Stimulated activated CD8-positive, alpha-beta memory T cell treated with anti-CD3 and anti-CD28 coated beads, Interleukin-4, amount 100 ng/mL, for 4 hours (primary cell): ENCODE results near the gene CNTNAP4.

Experiments used
- DNase-seq, 2 donors: peaks; one replicate each; pipeline ENCODE4 v3.0.0-alpha.2; 2020; ENCODE audit warnings: low read depth in 2 of 2, low spot score in 1 of 2

The CNTNAP4 gene

DNA sequence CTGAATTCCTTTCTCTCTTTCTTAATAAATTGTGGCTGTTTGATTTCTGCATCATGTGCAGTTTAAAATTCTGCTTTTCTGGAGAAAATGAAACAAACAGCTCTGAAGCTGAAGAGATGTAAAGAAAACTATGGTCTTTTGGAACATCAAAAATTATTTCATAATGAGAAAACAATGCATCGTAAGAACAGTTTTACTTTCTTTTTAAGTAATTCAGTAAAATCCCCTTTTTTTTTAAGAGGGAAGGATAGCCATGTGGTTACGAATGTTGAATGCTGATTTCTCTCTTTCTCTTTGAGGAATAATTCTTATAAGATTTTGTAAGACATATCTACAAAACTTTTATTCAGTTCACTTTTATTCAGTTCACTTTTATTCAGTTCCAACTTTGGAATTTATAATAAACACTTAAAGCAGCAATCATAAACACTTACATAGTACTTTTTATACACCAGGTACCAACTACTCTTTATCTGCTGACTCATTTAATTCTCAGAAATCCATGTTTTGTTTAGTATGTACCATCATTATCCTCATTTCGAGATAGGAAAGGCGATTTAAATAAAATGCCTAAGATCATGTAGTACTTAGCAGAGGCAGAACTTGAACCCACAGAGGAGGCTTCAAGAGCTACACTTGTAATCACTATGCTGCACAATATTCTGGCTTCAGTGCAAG lies 26.6 kb downstream of the CNTNAP4 start:
- DNase-seq, result no peak

DNA sequence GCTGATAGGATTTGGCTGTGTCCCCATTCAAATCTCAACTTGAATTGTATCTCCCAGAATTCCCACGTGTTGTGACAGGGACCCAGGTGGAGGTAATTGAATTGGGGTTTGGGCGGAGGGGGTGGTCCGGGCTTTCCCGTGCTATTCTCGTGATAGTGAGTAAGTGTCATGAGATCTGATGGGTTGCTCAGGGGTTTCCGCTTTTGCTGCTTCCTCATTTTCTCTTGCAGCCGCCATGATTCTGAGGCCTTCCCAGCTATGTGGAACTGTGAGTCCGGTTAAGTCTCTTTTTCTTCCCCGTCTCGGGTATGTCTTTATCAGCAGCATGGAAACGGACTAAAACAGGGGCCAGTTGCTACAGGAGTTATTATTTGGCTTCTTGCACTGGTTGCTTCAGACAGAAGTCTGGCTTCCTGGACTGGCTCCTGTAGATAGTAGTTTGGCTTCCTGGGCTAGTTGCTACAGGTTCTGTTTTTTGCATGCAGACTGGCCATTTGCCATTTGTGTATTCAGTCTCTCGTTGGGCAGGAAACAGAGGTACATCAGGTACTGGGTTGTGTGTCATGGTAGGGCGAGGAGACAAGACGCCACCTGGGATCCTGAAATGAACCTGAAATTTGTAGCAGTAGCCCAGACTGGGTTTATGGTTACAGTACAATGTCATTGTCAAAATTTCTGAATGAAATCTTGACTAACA lies 32.6 kb downstream of the CNTNAP4 start:
- DNase-seq, result no peak

DNA sequence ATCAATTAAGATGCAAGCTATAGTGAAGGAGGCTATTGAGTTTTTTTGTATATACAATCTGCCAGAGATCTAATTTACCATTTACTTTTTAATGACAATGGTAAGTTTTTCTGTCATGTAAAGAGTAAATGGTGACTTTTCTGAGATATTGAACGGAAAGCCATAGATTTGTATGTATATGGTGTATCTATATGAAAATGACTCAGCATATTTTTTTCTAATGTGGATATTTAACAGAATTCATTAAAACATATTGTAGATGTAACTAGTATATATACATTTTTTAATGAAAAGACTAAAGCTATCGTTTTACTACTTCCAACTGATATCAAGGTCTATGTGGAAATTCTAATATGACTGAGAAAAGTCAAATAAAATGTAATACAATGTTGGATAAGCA lies 34.1 kb downstream of the CNTNAP4 start:
- DNase-seq, result no peak

DNA sequence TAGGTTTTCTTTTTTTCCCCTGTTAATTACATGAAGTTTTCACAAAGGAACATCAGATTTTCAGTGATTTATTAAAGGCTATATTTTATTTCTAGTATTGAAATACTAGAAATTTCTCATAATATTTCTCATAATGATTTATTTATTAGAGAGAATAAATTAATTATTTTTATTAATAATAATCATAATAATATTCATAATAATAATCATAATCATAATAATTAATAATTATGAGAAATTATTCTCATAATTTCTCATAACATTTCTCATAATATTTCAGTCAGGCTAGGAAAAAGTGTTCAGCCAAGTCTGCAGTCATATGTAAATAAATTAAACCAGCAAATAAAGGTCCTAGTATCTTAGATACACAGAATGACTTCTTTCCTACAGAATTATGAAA lies 41.4 kb downstream of the CNTNAP4 start:
- DNase-seq, result no peak

DNA sequence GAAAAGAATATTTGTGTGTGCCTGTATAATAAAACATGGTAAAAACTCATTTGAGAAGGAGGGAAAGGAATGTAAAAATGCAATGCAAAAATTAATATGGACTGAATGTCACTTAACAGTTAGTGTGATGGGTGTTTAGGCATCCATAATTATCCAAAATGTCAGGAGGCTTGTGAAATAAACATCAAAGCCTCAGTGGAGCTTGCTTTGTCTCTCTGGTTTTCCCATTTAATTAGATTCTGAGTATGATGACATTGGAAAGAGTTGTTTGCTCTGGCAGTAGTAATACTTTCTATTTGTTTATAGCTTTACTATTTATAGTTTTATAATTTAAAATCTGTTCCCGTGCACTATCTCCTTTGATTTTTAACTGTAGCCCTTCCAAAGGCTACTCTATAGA lies 51.9 kb downstream of the CNTNAP4 start:
- no peak for DNase-seq

DNA sequence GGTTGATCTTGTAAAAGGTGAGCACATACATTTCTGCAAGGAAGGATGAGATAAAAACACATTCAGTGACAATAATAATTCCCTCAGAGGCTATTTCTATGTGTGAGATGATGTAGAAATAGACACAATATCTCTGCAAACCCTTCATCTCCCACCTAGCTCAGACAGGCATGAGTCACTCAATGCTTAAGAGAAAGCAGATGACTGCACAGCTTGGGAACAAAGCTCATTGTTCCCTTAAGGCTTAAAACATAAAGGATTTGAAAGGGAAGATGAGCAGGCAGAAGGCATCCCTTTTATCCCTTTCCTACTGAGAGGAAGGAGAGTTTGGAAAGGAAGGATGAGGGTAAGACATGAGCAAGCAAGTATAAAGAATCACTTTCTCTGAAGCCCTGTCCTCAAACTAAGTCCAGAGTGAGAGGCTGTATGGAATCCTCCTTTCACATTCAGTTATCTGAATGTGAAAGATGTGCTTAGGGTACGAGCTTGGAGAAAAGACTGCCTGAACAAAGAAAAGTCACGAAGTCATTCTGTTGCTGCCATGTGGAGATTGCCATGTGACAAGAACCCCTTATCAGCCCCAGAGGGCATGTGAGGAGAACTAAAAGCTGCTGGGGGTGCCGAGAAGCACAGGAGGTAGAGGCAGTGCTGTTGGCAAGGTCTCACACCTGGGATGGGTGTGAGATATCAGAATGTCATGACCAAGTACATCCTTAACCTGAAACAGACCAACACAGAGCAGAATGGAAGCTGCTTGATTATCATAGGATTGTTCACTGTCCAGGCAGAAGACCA lies 58.2 kb downstream of the CNTNAP4 start:
- no peak for DNase-seq

DNA sequence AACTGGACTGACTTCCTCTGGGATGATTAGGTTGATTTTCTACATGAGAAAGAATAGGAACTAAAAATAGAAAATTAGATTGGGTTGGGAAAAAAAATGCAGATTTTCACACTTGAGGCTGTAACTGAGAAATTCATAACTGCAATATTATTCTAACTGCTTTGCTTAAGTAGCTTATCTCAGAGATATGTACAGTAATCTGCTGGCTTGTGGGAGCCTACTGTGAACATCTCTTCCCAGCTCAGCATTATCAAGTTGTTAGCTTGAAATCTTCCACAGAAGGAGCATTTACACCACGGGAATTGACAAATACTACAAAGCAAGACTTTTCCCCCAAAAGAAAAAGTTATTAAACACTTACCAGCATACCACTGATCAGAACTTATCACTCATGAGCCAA lies 58.9 kb downstream of the CNTNAP4 start:
- no peak for DNase-seq

DNA sequence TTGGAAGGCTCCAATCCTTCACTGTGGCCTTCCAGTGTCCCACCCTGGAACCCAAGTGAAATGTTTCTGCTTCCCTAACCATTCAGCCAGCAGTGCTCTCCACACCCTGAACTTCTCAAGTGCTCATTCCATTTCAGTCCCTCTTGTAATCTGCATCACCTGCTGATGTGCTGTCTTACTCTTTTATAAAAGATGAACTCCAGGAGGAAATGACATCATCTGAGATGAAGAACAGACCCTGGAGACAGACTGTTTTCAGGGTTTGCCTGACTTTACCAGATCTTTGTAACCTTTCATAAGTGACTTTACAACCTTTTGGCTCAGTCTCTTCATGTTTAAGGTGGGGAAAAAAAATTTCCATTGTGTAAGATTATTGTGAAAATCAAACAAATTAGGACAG lies 61.3 kb downstream of the CNTNAP4 start:
- DNase-seq, result no peak

DNA sequence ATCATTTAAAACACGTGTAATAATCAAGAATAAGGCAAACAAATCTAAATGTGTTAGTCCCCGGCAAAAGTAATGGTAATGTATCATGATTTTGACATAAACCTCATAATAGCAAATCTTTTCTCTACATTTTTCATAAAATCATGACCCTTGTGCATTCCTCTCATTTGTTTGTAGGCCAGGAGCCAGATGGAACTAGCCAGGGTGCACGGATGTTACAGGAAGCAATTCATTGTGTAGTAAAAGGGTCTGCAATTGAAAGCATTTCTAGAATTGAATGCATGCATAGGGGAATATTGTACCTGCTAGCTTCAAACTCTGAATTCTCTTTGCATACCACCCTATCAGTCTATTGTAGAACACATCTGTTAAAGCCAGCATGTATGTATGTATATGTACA lies 66.6 kb downstream of the CNTNAP4 start:
- no peak for DNase-seq

DNA sequence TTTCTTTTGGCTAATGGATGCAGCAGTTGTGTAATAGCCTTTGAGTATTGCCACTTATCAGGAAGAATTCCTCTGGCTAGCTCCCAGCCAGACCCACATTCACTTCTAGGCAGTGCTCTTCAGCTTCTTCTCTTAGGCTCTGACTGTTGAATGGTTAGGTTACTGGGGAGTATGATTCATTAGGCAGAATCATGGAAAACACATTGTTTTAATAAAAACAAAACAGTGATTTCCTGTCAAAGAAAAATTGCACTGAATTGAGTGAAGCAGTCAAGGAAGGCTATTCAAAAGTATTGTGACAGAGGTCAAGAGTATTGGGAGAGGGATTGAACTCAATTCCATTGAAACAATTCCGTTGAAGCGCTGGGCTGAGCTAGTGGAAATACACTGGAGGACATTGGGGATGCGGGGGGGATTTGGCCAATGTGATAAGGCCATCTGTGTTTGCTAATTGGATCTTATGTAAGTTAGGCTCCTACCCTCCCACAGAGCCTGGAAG lies 68.0 kb downstream of the CNTNAP4 start:
- no peak for DNase-seq

DNA sequence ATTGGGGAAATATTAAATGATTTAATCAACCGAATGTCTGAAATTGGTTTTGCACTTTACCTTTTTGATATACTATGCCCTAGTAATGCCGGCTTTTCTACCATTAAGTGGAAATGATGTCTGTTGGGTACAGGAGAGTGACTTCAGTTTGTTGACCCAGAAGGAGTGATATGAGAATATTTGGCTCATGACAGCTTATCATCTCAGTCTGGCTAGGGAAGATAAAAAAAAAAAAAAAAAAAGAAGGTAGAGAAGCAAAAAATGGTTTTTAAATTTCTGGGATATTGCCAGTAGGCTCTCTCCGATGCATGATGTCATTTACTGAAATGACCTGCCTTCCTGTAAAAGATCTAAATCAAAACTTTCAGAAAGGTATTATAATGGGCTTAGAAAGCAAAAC lies 69.0 kb downstream of the CNTNAP4 start:
- DNase-seq, result no peak

DNA sequence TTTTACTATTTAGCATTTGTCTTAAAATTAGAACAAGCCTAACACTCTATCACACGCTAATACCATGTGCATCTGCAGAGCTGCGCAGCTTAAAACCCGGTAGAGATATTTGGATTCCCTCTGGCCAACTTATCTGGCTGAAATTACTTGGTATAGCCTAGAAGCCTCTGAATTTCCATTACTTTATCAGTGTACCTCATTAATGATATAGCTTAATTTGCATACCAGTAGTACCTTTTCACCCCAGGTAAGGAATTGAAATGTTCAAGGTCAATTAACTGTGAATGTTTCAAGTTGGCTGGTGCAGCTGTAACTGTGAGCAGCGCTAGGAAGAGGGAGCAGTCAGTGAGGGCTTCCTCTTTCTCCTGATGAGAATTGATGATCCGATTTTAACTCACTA lies 74.2 kb downstream of the CNTNAP4 start:
- DNase-seq, result no peak

DNA sequence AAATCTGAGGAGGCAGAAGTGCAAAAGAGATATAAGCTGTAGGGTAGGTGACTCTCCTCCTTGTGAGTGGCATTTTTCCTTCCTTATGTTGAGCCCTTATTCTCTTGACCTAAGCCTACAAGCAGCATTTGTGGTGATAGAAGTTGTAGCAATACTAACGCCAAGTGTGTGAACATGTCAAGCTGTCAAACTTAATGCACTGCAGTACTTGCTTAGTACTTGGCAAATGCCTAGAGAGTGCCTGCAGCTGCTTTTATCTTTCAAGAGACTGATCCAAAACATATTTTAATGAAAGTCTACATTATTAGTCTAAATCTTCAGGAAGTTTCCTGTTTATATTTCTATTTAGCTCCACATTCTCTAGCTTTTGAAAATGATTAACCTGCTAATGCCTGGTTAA lies 83.2 kb downstream of the CNTNAP4 start:
- no peak for DNase-seq

DNA sequence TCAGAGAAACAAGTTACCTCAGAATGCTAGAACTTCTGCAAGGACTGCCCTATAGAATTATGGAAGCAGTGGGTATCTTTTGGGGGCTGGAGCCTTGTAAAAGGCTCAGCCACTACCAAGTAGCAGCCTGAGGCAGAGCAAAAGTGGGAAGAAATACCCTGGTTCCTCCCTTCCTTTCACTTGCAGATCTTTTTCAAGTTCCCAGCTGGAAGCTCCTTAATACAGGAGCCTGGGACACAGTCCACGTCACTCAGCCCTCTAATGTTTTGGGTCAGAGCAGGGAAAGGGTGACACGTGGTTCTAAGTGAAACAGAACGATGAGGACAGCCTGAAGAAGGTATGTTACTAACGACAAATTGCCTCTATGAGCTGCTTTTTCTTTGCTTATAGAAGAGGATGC lies 93.1 kb downstream of the CNTNAP4 start:
- DNase-seq, result no peak

DNA sequence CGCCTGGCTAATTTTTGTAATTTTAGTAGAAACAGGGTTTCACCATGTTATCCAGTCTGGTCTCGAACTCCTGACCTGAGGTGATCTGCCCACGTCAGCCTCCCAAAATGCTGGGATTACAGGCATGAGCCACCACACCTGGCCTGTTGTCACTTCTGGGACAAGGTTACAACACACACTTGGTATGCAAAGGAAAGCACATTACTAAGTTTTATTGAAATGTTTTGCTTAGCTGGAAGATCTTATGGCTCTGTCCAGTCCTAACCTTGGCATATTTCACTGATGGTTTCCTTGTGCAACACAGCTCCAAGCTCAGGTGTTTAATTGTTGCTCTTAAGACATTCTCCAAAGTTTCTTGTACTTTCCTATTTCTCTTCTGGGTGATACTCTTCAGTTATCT lies 94.2 kb downstream of the CNTNAP4 start:
- no peak for DNase-seq

DNA sequence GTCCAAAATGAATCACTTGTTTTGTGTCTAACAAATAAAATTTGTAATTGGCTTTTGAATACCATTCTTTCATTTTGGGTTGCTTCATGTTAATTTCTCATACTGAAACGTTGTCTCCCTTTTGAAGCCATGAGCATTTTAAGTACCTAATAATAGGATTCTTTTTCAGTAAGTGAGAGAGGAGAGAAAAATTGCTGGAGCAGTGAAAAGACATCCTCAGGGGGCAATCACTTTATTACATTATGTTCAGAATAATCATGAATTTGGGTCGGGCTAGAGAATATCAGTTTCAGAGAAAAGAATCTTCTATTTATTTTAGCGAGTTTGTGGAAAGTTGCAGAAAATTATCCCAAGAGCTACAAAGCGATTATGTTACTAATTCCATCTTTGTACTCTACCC lies 96.8 kb downstream of the CNTNAP4 start:
- no peak for DNase-seq

DNA sequence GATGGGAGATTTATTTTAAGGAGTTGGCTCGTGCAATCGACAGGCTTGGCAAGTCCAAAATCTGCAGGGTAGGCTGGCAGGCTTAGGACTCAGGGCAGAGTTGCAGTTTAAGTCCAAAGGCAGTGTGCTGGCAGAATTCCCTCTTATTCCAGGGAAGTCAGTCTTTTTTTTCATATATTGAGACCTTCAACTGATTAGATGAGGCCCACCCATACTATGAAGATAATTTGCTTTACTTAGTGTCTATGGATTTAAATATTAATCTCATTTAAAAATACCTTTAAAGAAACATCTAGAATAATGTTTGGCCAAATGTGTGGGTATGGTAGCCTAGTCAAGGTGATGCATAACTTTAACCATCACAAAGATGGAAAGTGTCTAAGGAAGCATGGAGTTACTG lies 99.8 kb downstream of the CNTNAP4 start:
- no peak for DNase-seq

DNA sequence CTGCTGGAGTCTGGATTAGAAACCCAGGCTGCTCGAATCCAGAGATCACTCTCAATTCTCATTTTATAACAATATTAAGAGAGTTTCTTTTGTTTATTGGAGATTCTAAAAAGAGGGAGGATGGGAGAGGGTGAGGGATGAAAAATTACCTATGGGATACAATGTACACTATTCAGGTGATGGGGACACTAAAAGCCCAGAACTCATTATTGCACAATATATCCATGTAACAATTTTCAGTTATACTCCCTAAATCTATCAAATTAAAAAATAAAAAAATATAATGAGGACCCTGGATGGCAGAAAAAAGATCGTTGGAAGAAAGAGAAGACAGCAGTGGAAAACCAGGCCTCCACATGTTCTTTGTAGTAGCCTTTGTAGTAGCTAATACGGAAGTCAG lies 100.8 kb downstream of the CNTNAP4 start:
- no peak for DNase-seq

DNA sequence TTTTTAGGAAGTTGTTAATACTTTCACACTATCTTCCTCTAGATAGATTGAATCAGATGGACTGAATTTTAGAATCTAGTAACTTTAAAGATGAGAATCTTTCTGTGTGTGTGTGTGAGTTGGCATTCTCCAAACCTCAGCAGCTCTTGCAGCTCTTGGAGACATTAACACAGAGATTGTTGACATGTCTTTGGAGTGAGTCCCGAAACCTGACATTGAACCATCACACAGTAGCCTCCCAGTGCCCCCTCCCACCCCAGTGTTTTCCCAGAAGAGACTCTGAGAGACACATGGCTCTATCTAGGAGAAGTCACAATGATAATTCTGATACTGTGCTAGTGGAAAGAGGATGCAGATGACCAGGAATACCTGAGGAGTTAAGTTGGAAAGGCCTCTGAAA lies 103.9 kb downstream of the CNTNAP4 start:
- no peak for DNase-seq

DNA sequence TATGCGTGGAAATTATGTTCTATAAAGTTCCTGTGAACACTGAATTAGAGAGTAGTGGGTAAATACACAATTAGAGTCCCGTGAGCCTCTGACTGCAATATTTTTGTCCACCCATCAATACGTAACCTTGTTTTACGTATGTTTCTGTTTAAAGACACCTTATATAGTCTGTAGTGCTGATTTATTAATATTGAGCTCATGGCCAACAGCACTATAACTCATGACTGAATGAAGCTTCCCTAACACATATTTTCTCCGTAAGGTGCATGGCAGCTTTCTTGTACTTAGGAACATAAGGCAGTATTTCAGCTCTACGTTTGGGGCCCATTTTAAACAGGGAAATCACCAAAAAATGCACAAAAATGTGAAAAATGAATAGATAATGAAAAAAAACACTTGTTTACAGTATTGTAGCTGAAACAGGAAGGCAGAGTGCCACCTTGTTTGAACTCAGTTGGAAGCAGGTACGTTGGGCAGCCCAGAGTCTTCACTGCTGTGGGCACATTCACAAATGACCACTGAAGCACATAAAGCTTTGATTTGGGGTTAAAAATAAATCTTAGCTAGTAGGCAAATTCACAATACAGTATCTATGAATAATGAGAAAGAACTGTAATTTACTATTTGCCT lies 108.5 kb downstream of the CNTNAP4 start:
- DNase-seq, result no peak

DNA sequence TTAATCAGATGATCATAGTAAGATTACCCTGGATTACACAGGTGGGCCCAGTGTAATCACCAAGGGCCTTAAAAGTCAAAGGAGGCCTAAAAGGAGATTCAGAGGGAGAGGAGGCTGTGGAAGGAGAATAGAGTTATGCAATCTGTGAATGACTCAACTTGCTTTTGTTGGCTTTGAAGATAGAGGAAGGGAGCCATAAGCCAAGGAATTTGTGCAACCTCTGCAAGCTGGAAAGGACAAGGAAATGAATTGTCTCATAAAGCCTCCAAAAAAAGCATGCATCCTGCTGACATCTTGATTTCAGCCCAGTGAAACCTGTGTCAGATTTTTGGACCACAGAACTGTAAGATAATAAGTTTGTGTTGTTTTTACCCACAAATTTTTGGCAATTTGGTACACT lies 109.6 kb downstream of the CNTNAP4 start:
- no peak for DNase-seq

DNA sequence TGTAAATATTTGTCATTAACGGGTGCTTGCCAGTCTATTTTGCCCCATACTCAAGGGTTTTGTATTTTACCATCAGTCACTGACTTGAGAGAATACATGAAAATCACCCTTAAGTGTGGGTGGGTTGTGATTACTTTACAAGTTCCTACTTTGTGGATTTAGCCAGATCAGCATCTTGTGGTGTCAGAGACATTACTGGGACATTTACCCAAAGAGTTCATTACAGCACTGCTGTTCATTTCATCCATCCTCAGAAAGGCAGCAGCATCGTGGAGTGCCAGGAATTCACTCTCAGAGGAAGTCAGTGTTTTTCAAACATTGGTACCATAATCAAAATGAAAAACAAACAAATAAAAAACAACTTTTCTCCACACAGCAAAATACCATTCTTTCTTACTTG lies 110.8 kb downstream of the CNTNAP4 start:
- DNase-seq, result no peak
